ENCODE data around the gene NAALADL2. TPM values are rescaled to one million over a fixed set of nuclear protein-coding genes. Genes with fewer than 3 reads are reported as not detected.
"Not testable (repeated sequence)": the region's sequence is repeated elsewhere in the genome, so short reads cannot be mapped to it uniquely, and the experiment has no call there.

The NAALADL2 gene
- total RNA-seq, 4 donors from 2014 or later: 7.0 to 34.7 (median 18.4) TPM

DNA sequence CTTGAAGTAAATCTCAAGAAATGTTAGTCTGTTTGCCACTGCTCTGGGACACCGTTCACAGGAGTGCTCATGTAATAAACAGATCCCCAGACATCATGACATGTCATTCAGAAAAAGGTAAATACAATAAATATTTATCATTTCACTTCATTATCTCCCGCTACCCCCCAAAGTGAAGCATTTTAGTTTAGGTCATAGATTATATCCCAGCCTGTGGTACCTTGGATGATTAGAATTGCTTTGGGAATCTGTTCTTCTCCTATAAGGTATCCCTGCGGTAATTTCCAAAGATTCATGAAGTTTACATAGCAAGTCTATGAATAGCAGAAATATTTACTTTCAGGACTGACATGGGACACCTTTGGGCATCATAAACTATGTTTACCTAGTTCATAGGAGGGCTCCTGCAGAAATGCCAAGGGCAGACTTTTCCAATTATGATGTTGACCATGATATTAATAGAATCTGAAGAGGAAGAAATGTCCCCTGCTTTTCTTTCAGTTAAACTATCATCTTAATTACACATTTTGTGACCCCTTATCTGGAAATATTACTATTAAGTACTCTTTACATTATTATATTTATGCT is 268.0 kb downstream of the NAALADL2 start:
- no peak for DNase-seq
- Histone ChIP-seq H3K9me3 (no peaks in the 10 kb centered on the region), H3K27me3 (no peaks in the 10 kb centered on the region), H3K4me1 (no peaks in the 10 kb centered on the region), H3K4me3 (no peak overlapping the region), H3K36me3 (no peaks in the 10 kb centered on the region), H3K27ac (no peak overlapping the region)
- TF ChIP-seq POLR2A (IDR thresholded peaks at IDR 0.05): no peak
- TF ChIP-seq, protein P1, sequence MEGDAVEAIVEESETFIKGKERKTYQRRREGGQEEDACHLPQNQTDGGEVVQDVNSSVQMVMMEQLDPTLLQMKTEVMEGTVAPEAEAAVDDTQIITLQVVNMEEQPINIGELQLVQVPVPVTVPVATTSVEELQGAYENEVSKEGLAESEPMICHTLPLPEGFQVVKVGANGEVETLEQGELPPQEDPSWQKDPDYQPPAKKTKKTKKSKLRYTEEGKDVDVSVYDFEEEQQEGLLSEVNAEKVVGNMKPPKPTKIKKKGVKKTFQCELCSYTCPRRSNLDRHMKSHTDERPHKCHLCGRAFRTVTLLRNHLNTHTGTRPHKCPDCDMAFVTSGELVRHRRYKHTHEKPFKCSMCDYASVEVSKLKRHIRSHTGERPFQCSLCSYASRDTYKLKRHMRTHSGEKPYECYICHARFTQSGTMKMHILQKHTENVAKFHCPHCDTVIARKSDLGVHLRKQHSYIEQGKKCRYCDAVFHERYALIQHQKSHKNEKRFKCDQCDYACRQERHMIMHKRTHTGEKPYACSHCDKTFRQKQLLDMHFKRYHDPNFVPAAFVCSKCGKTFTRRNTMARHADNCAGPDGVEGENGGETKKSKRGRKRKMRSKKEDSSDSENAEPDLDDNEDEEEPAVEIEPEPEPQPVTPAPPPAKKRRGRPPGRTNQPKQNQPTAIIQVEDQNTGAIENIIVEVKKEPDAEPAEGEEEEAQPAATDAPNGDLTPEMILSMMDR (IDR thresholded peaks at IDR 0.05): no peak

- DNase-seq: no peak
- Histone ChIP-seq H3K27ac (no peak overlapping the region), H3K4me3 (no peak overlapping the region), H3K4me1 (no peaks in the 10 kb centered on the region), H3K9me3 (no peaks in the 10 kb centered on the region), H3K36me3 (no peaks in the 10 kb centered on the region), H3K27me3 (no peaks in the 10 kb centered on the region)
- TF ChIP-seq POLR2A (IDR thresholded peaks at IDR 0.05): no peak
- TF ChIP-seq, protein P1 (IDR thresholded peaks at IDR 0.05): no peak
These were observed 270.0 kb downstream of the NAALADL2 start for GRCh38 chr3:175129126-175129525.

DNA sequence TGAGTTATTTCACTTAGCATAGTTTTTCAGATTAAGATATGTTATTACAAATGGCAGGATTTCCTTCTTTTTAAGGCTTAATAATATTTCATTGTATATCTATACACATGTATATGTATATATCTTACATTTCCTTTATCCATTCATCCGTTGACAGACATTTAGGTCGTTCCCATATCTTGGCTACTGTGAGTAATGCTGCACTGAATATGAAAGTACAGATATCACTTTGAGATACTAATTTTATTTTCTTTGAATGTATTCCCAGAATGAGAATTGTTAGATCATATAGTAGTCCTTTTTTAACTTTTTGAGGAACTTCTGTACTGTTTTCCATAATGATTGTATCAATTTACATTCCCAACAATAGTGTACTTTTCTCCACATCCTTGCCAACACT is 270.4 kb downstream of the NAALADL2 start:
- no peaks in the 10 kb centered on the region for H3K27me3 ChIP-seq
- no peaks in the 10 kb centered on the region for H3K4me1 ChIP-seq
- no peak overlapping the region for H3K4me3 ChIP-seq
- TF ChIP-seq POLR2A (IDR thresholded peaks at IDR 0.05): no peak
- TF ChIP-seq, protein P1 (IDR thresholded peaks at IDR 0.05): no peak
- DNase-seq: no peak
- H3K9me3 ChIP-seq: no peaks in the 10 kb centered on the region
- H3K27ac ChIP-seq: no peak overlapping the region
- H3K36me3 ChIP-seq: no peaks in the 10 kb centered on the region

- H3K36me3 ChIP-seq, H3K4me3 ChIP-seq, DNase-seq, H3K4me1 ChIP-seq, H3K27ac ChIP-seq, H3K9me3 ChIP-seq, H3K27me3 ChIP-seq: not testable (repeated sequence)
These were observed 272.7 kb downstream of the NAALADL2 start for GRCh38 chr3:175131866-175132265.

- not testable (repeated sequence) for H3K36me3 ChIP-seq, DNase-seq, H3K4me3 ChIP-seq, H3K9me3 ChIP-seq, H3K27me3 ChIP-seq, H3K27ac ChIP-seq, H3K4me1 ChIP-seq
These were observed 273.6 kb downstream of the NAALADL2 start for GRCh38 chr3:175132706-175133105.

- DNase-seq: no peak
- TF ChIP-seq POLR2A (IDR thresholded peaks at IDR 0.05): no peak
- TF ChIP-seq, protein P1 (IDR thresholded peaks at IDR 0.05): no peak
- H3K9me3 ChIP-seq: no peaks in the 10 kb centered on the region
These were observed 285.2 kb downstream of the NAALADL2 start for GRCh38 chr3:175144368-175144767.

GRCh38 chr3:175146258-175146657 is 287.1 kb downstream of the NAALADL2 start:
- Histone ChIP-seq H3K9me3 (no peaks in the 10 kb centered on the region), H3K4me3 (no peak overlapping the region)
- DNase-seq: no peak

More at GRCh38 chr3:175144368-175144767, 285.2 kb downstream of the NAALADL2 start:
- Histone ChIP-seq H3K4me1 (no peaks in the 10 kb centered on the region), H3K4me3 (no peak overlapping the region), H3K36me3 (no peaks in the 10 kb centered on the region), H3K27ac (no peak overlapping the region), H3K27me3 (no peaks in the 10 kb centered on the region)

More at GRCh38 chr3:175146258-175146657, 287.1 kb downstream of the NAALADL2 start:
- Histone ChIP-seq H3K27ac (no peak overlapping the region), H3K36me3 (no peaks in the 10 kb centered on the region), H3K4me1 (no peaks in the 10 kb centered on the region), H3K27me3 (no peaks in the 10 kb centered on the region)
- TF ChIP-seq POLR2A (IDR thresholded peaks at IDR 0.05): no peak
- TF ChIP-seq, protein P1 (IDR thresholded peaks at IDR 0.05): no peak
